Choroid plexus epithelial cell (primary cell): Measurements from ENCODE around the gene GOSR2.
A peak's percentile ranks its signal among the peaks of the same experiment; 100 is the strongest.

Experiments
- DNase-seq: peaks from one replicate; pipeline ENCODE4 v3.0.0-alpha.2; 2010; ENCODE audit warnings: low read depth
- H3K4me3 ChIP-seq: 2 replicates; pipeline ENCODE4 v1.5.1; 2011; ENCODE audit warnings: low read depth, mild to moderate bottlenecking, control low read depth, low read length, moderate library complexity
- CTCF ChIP-seq: conservative IDR thresholded peaks from 2 replicates; pipeline ENCODE4 v1.5.1; 2011; ENCODE audit warnings: low read depth, mild to moderate bottlenecking, control low read depth, inconsistent platforms, low read length, moderate library complexity

Gene GOSR2

GRCh38 chr17:46892192-46892703, 30.7 kb upstream of the GOSR2 start:
- no peak for TF ChIP-seq CTCF
- H3K4me3 ChIP-seq: no peak overlapping the region
- DNase-seq: no peak

- TF ChIP-seq CTCF: no peak
- DNase-seq: no peak
- H3K4me3 ChIP-seq: no peak overlapping the region
Observed at GRCh38 chr17:46894024-46894423, 28.9 kb upstream of the GOSR2 start.

- no peak overlapping the region for H3K4me3 ChIP-seq
- peak; percentile 16 for DNase-seq
- no peak for TF ChIP-seq CTCF
Observed at GRCh38 chr17:46894476-46895151, 28.3 kb upstream of the GOSR2 start.

- no peak overlapping the region for H3K4me3 ChIP-seq
- no peak for TF ChIP-seq CTCF
- DNase-seq: no peak
Observed at GRCh38 chr17:46895171-46895570, 27.8 kb upstream of the GOSR2 start.

- TF ChIP-seq CTCF: no peak
- H3K4me3 ChIP-seq: no peak overlapping the region
- DNase-seq: no peak
Observed at GRCh38 chr17:46896991-46897390, 26.0 kb upstream of the GOSR2 start.

GRCh38 chr17:46898364-46898763, 24.6 kb upstream of the GOSR2 start:
- H3K4me3 ChIP-seq: no peak overlapping the region
- DNase-seq: no peak
- TF ChIP-seq CTCF: no peak

GRCh38 chr17:46898860-46899259, 24.1 kb upstream of the GOSR2 start:
- no peak overlapping the region for H3K4me3 ChIP-seq
- DNase-seq: no peak
- no peak for TF ChIP-seq CTCF
